Common myeloid progenitor, CD34-positive (primary cell): ENCODE data around the gene GANAB.

Source experiments
- CTCF ChIA-PET: fragments of 350-600 bp; sonication (Branson Sonifier 250); formaldehyde crosslinking; loops from one replicate; lab custom pipeline; 2021; ENCODE audit warnings: antibody characterized with exemption; lab: Charles Lee
- POLR2A ChIA-PET: fragments of 350-600 bp; sonication (Branson Sonifier 250); formaldehyde crosslinking; loops from one replicate; lab custom pipeline; 2021; ENCODE audit warnings: antibody characterized with exemption; lab: Charles Lee
- DNase-seq, 3 donors: peaks; one replicate each; pipeline versions ENCODE4 v3.0.0 to v3.0.0-alpha.2; 2013
- H3K27ac ChIP-seq, 2 experiments: 1 replicate in 1 of 2; 2 replicates in 1 of 2; pipeline ENCODE4 v1.7.0; 2013; ENCODE audit warnings: inconsistent platforms in 2 of 2, low read length in 2 of 2, mild to moderate bottlenecking in 2 of 2, low read depth in 1 of 2, moderate library complexity in 1 of 2; ENCODE audit not compliant: severe bottlenecking in 2 of 2, insufficient read depth in 1 of 2, poor library complexity in 1 of 2
- H3K27me3 ChIP-seq, 5 experiments: replicated peaks in 2 of 5; 1 replicate in 3 of 5; 2 replicates in 2 of 5; pipeline versions ENCODE4 v1.6.1 to v1.7.0; 2013; ENCODE audit warnings: low read length in 4 of 5, mild to moderate bottlenecking in 2 of 5, moderate library complexity in 2 of 5, inconsistent platforms in 1 of 5; ENCODE audit not compliant: insufficient read depth in 5 of 5, control insufficient read depth in 4 of 5
- H3K36me3 ChIP-seq, 4 experiments: 1 replicate in 2 of 4; 2 replicates in 2 of 4; pipeline versions ENCODE4 v1.6.1 to v1.7.0; 2013; ENCODE audit warnings: low read length in 3 of 4, control low read depth in 1 of 4, mild to moderate bottlenecking in 1 of 4; ENCODE audit not compliant: control insufficient read depth in 4 of 4, insufficient read depth in 4 of 4
- H3K4me1 ChIP-seq, 4 experiments: 1 replicate in 3 of 4; 2 replicates in 1 of 4; pipeline versions ENCODE4 v1.6.1 to v1.7.1; 2013; ENCODE audit warnings: low read length in 3 of 4, mild to moderate bottlenecking in 3 of 4, control low read depth in 1 of 4, inconsistent platforms in 1 of 4, moderate library complexity in 1 of 4; ENCODE audit not compliant: control insufficient read depth in 4 of 4, insufficient read depth in 4 of 4; ENCODE audit errors: control extremely low read depth in 1 of 4
- H3K4me3 ChIP-seq, 7 experiments: 1 replicate in 4 of 7; 2 replicates in 3 of 7; pipeline versions ENCODE4 v1.5.1 to v1.7.0; 2013; ENCODE audit warnings: mild to moderate bottlenecking in 7 of 7, low read length in 6 of 7, moderate library complexity in 6 of 7, inconsistent platforms in 2 of 7, low read depth in 2 of 7, control low read depth in 1 of 7; ENCODE audit not compliant: insufficient read depth in 4 of 7, control insufficient read depth in 1 of 7; ENCODE audit errors: extremely low read depth in 1 of 7
- H3K9me3 ChIP-seq, 5 experiments: 1 replicate in 4 of 5; 2 replicates in 1 of 5; pipeline versions ENCODE4 v1.6.1 to v1.7.1; 2013; ENCODE audit warnings: low read length in 4 of 5, mild to moderate bottlenecking in 2 of 5, inconsistent platforms in 1 of 5, low read depth in 1 of 5, moderate library complexity in 1 of 5; ENCODE audit not compliant: control insufficient read depth in 4 of 5, insufficient read depth in 2 of 5; ENCODE audit errors: control extremely low read depth in 1 of 5
- WGBS: methylation state at CpG from one replicate; pipeline ENCODE4 v1.1.5; 2013; ENCODE audit not compliant: insufficient coverage; 5-methylcytosine and 5-hydroxymethylcytosine counted together

GANAB gene

GRCh38 chr11:62605467-62605866 lies 40.9 kb downstream of the GANAB start:
- peaks cover 2 to 43% (median 26%) of the 10 kb centered on the region in 4 experiments for H3K4me1 ChIP-seq
- peaks cover 4 to 66% (median 45%) of the 10 kb centered on the region in 4 experiments for H3K36me3 ChIP-seq
- 100% methylated on average over 5 of the region's 6 CpGs for WGBS
- H3K9me3 ChIP-seq, result no peaks in the 10 kb centered on the region
- no peak overlapping the region for H3K4me3 ChIP-seq
- no peak overlapping the region for H3K27ac ChIP-seq
- no peak for DNase-seq
- no peaks in the 10 kb centered on the region for H3K27me3 ChIP-seq
- POLR2A ChIA-PET, result interaction anchor here (0.5 kb wide), 1 partner anchor 74 kb away, joined by 3 read pairs; no protein-coding TSS in a partner anchor
- CTCF ChIA-PET, result interaction anchor here (0.6 to 4.1 kb wide), 5 partner anchors 11 to 36 kb away, joined by 3 to 21 read pairs (median 4); partner anchors contain the start of gene TUT1

GRCh38 chr11:62604460-62605120 lies 41.8 kb downstream of the GANAB start:
- DNase-seq, result no peak
- POLR2A ChIA-PET, result no interaction called here
- peaks cover 4 to 62% (median 42%) of the 10 kb centered on the region in 4 experiments for H3K36me3 ChIP-seq
- no peaks in the 10 kb centered on the region for H3K9me3 ChIP-seq
- WGBS, result 90% methylated on average over 5 of the region's 13 CpGs
- no peaks in the 10 kb centered on the region for H3K27me3 ChIP-seq
- H3K27ac ChIP-seq, result no peak overlapping the region
- no peak overlapping the region for H3K4me3 ChIP-seq
- H3K4me1 ChIP-seq, result peaks cover 10 to 48% (median 33%) of the 10 kb centered on the region in 4 experiments
- CTCF ChIA-PET, result interaction anchor here (1.1 to 4.1 kb wide), 4 partner anchors 10 to 180 kb away, joined by 3 to 21 read pairs (median 6); partner anchors contain the start of genes B3GAT3 and TUT1

GRCh38 chr11:62603776-62604299 lies 42.6 kb downstream of the GANAB start:
- Histone ChIP-seq H3K4me3 (no peak overlapping the region), H3K36me3 (peaks cover 4 to 58% (median 37%) of the 10 kb centered on the region in 4 experiments), H3K4me1 (peaks cover 16 to 48% (median 39%) of the 10 kb centered on the region in 4 experiments), H3K27me3 (no peaks in the 10 kb centered on the region), H3K27ac (no peak overlapping the region), H3K9me3 (no peaks in the 10 kb centered on the region)
- DNase-seq, result peak in 2 of 3 donors; percentile 45 to 58
- WGBS, result 81% methylated on average over 6 of the region's 8 CpGs
- ChIA-PET POLR2A (interaction anchor here (3.1 kb wide), 1 partner anchor 9 kb away, joined by 10 read pairs; the partner anchor contains the start of genes EML3 and ROM1), CTCF (interaction anchor here (0.8 to 4.1 kb wide), 5 partner anchors 9 to 179 kb away, joined by 3 to 21 read pairs (median 5); partner anchors contain the start of genes B3GAT3 and TUT1)

- Histone ChIP-seq H3K27me3 (no peaks in the 10 kb centered on the region), H3K9me3 (no peaks in the 10 kb centered on the region), H3K36me3 (peaks cover 3 to 58% (median 37%) of the 10 kb centered on the region in 4 experiments), H3K27ac (no peak overlapping the region), H3K4me1 (peaks cover 18 to 48% (median 39%) of the 10 kb centered on the region in 4 experiments), H3K4me3 (peak overlapping the region in 1 of 7 experiments; percentile 94)
- WGBS, result 98% methylated on average over 13 of the region's 13 CpGs
- ChIA-PET POLR2A (interaction anchor here (3.1 to 3.3 kb wide), 2 partner anchors 10 to 11 kb away, joined by 10 to 30 read pairs; partner anchors contain the start of genes EML3, ROM1 and TUT1), CTCF (interaction anchor here (0.8 to 4.1 kb wide), 5 partner anchors 8 to 178 kb away, joined by 3 to 21 read pairs (median 7); partner anchors contain the start of genes EML3, ROM1 and TUT1)
- no peak for DNase-seq
Observed at GRCh38 chr11:62603072-62603408, 43.4 kb downstream of the GANAB start.

- H3K36me3 ChIP-seq, result peaks cover 5 to 64% (median 43%) of the 10 kb centered on the region in 4 experiments
- 40% methylated on average over 81 of the region's 96 CpGs for WGBS
- no peaks in the 10 kb centered on the region for H3K9me3 ChIP-seq
- peak overlapping the region; percentile 51 to 97 (median 72) for H3K4me3 ChIP-seq
- peak in 2 of 3 donors; percentile 45 to 54 for DNase-seq
- H3K27me3 ChIP-seq, result no peaks in the 10 kb centered on the region
- peaks cover 18 to 43% (median 33%) of the 10 kb centered on the region in 4 experiments for H3K4me1 ChIP-seq
- CTCF ChIA-PET, result interaction anchor here (0.9 to 4.1 kb wide), 8 partner anchors 8 to 178 kb away, joined by 3 to 21 read pairs (median 8); partner anchors contain the start of genes EML3, GNG3, ROM1 and TUT1
- peak overlapping the region in 1 of 2 experiments; percentile 94 for H3K27ac ChIP-seq
- POLR2A ChIA-PET, result interaction anchor here (0.8 to 3.3 kb wide), 4 partner anchors 10 to 239 kb away, joined by 4 to 30 read pairs (median 8); partner anchors contain the start of genes EEF1G, EML3, ROM1 and TUT1
Observed at GRCh38 chr11:62602141-62603071, 44.0 kb downstream of the GANAB start.
